ENCODE measurements around the gene KIF26B. TPM values are rescaled to one million over a fixed set of nuclear protein-coding genes. Genes with fewer than 3 reads are reported as not detected.
A peak's percentile ranks its signal among the peaks of the same experiment; 100 is the strongest.

Gene KIF26B
- total RNA-seq, 3 donors from 2014 or later = 0.14 to 3.2 (median 0.39) TPM

- ATAC-seq = peak; percentile 30
- intact Hi-C loops (cut with DNase I, micrococcal nuclease) = no loop called here
- DNase-seq = no peak
- no peaks in the 10 kb centered on the region for H3K36me3 ChIP-seq (ENCODE audit: low read depth)
- H3K4me1 ChIP-seq (ENCODE audit: low read depth) = no peaks in the 10 kb centered on the region
- no peak overlapping the region for H3K4me3 ChIP-seq
- no peaks in the 10 kb centered on the region for H3K9me3 ChIP-seq
- TF ChIP-seq CTCF (IDR thresholded peaks at IDR 0.05) = no peak
Observed at GRCh38 chr1:245698860-245699259, 544.1 kb downstream of the KIF26B start.

GRCh38 chr1:245700631-245701030 is 545.8 kb downstream of the KIF26B start:
- Histone ChIP-seq H3K4me3 (no peak overlapping the region), H3K4me1 (ENCODE audit: low read depth) (no peaks in the 10 kb centered on the region), H3K9me3 (no peaks in the 10 kb centered on the region), H3K36me3 (ENCODE audit: low read depth) (no peaks in the 10 kb centered on the region)
- no peak for TF ChIP-seq CTCF (IDR thresholded peaks at IDR 0.05)
- no peak for DNase-seq
- ATAC-seq = no peak
- intact Hi-C loops (cut with DNase I, micrococcal nuclease) = no loop called here

DNA sequence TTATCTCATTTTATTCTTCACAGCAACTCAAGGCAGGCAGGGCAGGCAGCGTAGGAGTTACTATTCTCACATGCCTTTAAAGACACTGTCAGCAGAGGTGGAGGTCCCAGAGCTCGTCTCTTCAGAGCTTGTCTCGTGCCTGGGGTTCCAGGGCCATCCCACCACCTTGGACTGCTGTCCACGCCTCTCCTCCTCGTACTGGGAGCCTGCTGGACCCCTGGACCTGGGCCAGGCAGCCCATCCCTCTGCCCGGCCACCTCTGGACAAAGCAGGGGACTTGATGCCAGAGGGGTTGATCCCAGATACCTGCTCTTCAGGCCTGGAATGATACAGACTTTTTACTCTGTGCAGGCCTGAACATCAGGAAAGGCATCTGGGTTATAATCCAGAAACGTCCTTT is 546.8 kb downstream of the KIF26B start:
- H3K4me1 ChIP-seq (ENCODE audit: low read depth) = no peaks in the 10 kb centered on the region
- intact Hi-C loops (cut with DNase I, micrococcal nuclease) = no loop called here
- ATAC-seq = no peak
- no peaks in the 10 kb centered on the region for H3K36me3 ChIP-seq (ENCODE audit: low read depth)
- DNase-seq = no peak
- H3K4me3 ChIP-seq = no peak overlapping the region
- TF ChIP-seq CTCF (IDR thresholded peaks at IDR 0.05) = no peak
- no peaks in the 10 kb centered on the region for H3K9me3 ChIP-seq

GRCh38 chr1:245702346-245702745 is 547.6 kb downstream of the KIF26B start:
- Histone ChIP-seq H3K36me3 (ENCODE audit: low read depth) (no peaks in the 10 kb centered on the region), H3K9me3 (no peaks in the 10 kb centered on the region), H3K4me1 (ENCODE audit: low read depth) (no peaks in the 10 kb centered on the region), H3K4me3 (no peak overlapping the region)
- intact Hi-C loops (cut with DNase I, micrococcal nuclease) = no loop called here
- ATAC-seq (no peak), DNase-seq (no peak)
- TF ChIP-seq CTCF (IDR thresholded peaks at IDR 0.05) = no peak

GRCh38 chr1:245704341-245704740 is 549.6 kb downstream of the KIF26B start:
- DNase-seq = no peak
- no peaks in the 10 kb centered on the region for H3K36me3 ChIP-seq (ENCODE audit: low read depth)
- H3K4me1 ChIP-seq (ENCODE audit: low read depth) = no peaks in the 10 kb centered on the region
- TF ChIP-seq CTCF (IDR thresholded peaks at IDR 0.05) = no peak
- intact Hi-C loops (cut with DNase I, micrococcal nuclease) = no loop called here
- no peak for ATAC-seq
- H3K4me3 ChIP-seq = no peak overlapping the region
- H3K9me3 ChIP-seq = no peaks in the 10 kb centered on the region

DNA sequence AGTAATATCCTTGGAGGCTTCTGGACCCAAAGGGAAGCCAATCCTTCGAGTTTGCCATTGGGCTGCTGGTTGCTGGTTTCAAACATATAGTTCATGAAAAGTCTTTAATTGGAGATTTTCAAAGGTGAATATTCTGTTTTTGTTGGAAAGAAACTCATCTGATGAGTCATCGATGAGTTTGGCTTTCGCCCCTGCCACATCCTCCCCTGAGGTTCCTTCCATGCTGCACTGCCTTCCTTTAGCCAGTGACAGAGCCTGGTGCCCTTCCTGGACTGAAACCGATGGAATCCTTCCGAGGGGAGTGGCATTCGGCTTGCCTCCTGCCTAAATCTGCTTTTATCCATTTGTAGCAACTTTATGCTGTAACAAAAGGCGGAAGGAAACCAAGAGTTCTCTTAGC is 550.0 kb downstream of the KIF26B start:
- no peaks in the 10 kb centered on the region for H3K4me1 ChIP-seq (ENCODE audit: low read depth)
- TF ChIP-seq CTCF (IDR thresholded peaks at IDR 0.05) = no peak
- intact Hi-C loops (cut with DNase I, micrococcal nuclease) = no loop called here
- DNase-seq = no peak
- ATAC-seq = no peak
- H3K9me3 ChIP-seq = no peaks in the 10 kb centered on the region
- no peak overlapping the region for H3K4me3 ChIP-seq
- no peaks in the 10 kb centered on the region for H3K36me3 ChIP-seq (ENCODE audit: low read depth)
